ENCODE measurements around the gene FAM170B. TPM values are rescaled to one million over a fixed set of nuclear protein-coding genes. Genes with fewer than 3 reads are reported as not detected.

FAM170B gene
- total RNA-seq, 8 experiments from 2014 or later, result 0.14 to 0.36 (median 0.22) TPM; not detected in 4

- Histone ChIP-seq H3K4me1 (replicated peaks in 1 of 2) (no peaks in the 10 kb centered on the region), H3K27ac (no peak overlapping the region), H3K4me3 (no peak overlapping the region)
- 51 to 100% (median 79%) methylated on average over 1 to 4 of the region's 4 CpGs; no CpG with 5 or more reads in 2 of the 10 experiments for WGBS, 10 experiments
- in situ Hi-C loops (cut with MboI; ENCODE audit: low pct_unique_long_range_greater_than_20kb in 2 of 9, low sequenced_read_pairs in 9 of 9, unreplicated experiment in 9 of 9), result no loop called here
- ATAC-seq (replicated peaks in 6 of 8), result no peak
Observed at GRCh38 chr10:49128854-49129253, 5.0 kb downstream of the FAM170B start.

GRCh38 chr10:49123981-49124950 is 9.6 kb downstream of the FAM170B start:
- 60 to 100% (median 81%) methylated on average over 3 to 7 of the region's 7 CpGs; no CpG with 5 or more reads in 1 of the 10 experiments for WGBS, 10 experiments
- Histone ChIP-seq H3K4me1 (replicated peaks in 1 of 2) (no peaks in the 10 kb centered on the region), H3K27ac (no peak overlapping the region), H3K4me3 (no peak overlapping the region)
- in situ Hi-C loops (cut with MboI; ENCODE audit: low pct_unique_long_range_greater_than_20kb in 2 of 9, low sequenced_read_pairs in 9 of 9, unreplicated experiment in 9 of 9), result no loop called here
- no peak for ATAC-seq (replicated peaks in 6 of 8)

- ATAC-seq (replicated peaks in 6 of 8), result no peak
- H3K4me3 ChIP-seq, result no peak overlapping the region
- WGBS, 10 experiments, result 60 to 93% (median 80%) methylated on average over 1 to 3 of the region's 3 CpGs; no CpG with 5 or more reads in 3 of the 10 experiments
- no peak overlapping the region for H3K27ac ChIP-seq
- in situ Hi-C loops (cut with MboI; ENCODE audit: low pct_unique_long_range_greater_than_20kb in 2 of 9, low sequenced_read_pairs in 9 of 9, unreplicated experiment in 9 of 9), result no loop called here
- peaks cover 4 to 8% of the 10 kb centered on the region in 2 donors for H3K4me1 ChIP-seq (replicated peaks in 1 of 2)
Observed at GRCh38 chr10:49120911-49121310, 12.9 kb downstream of the FAM170B start.

GRCh38 chr10:49119746-49120145 is 14.1 kb downstream of the FAM170B start:
- whole genome bisulfite sequencing, 10 experiments, result 0 to 57% (median 19%) methylated on average over 1 to 3 of the region's 3 CpGs; no CpG with 5 or more reads in 2 of the 10 experiments
- ATAC-seq (replicated peaks in 6 of 8), result peak in 4 of 8 experiments; percentile 27 to 50 (median 36)
- no peak overlapping the region for H3K27ac ChIP-seq
- peaks cover 4 to 8% of the 10 kb centered on the region in 2 donors for H3K4me1 ChIP-seq (replicated peaks in 1 of 2)
- no peak overlapping the region for H3K4me3 ChIP-seq
- in situ Hi-C loops (cut with MboI; ENCODE audit: low pct_unique_long_range_greater_than_20kb in 2 of 9, low sequenced_read_pairs in 9 of 9, unreplicated experiment in 9 of 9), result no loop called here

- peaks cover 4 to 8% of the 10 kb centered on the region in 2 donors for H3K4me1 ChIP-seq (replicated peaks in 1 of 2)
- no peak overlapping the region for H3K27ac ChIP-seq
- WGBS, 10 experiments, result 0 to 100% (median 49%) methylated on average over 1 to 5 of the region's 6 CpGs; no CpG with 5 or more reads in 2 of the 10 experiments
- in situ Hi-C loops (cut with MboI; ENCODE audit: low pct_unique_long_range_greater_than_20kb in 2 of 9, low sequenced_read_pairs in 9 of 9, unreplicated experiment in 9 of 9), result no loop called here
- no peak overlapping the region for H3K4me3 ChIP-seq
- ATAC-seq (replicated peaks in 6 of 8), result no peak
Observed at GRCh38 chr10:49118430-49119074, 15.3 kb downstream of the FAM170B start.

GRCh38 chr10:49117376-49118070 is 16.3 kb downstream of the FAM170B start:
- in situ Hi-C loops (cut with MboI; ENCODE audit: low pct_unique_long_range_greater_than_20kb in 2 of 9, low sequenced_read_pairs in 9 of 9, unreplicated experiment in 9 of 9), result no loop called here
- Histone ChIP-seq H3K27ac (no peak overlapping the region), H3K4me1 (replicated peaks in 1 of 2) (peaks cover 4 to 8% of the 10 kb centered on the region in 2 donors), H3K4me3 (no peak overlapping the region)
- 20 to 100% (median 83%) methylated on average over 1 to 3 of the region's 4 CpGs; no CpG with 5 or more reads in 1 of the 10 experiments for WGBS, 10 experiments
- no peak for ATAC-seq (replicated peaks in 6 of 8)

GRCh38 chr10:49116509-49117375 is 17.1 kb downstream of the FAM170B start:
- Histone ChIP-seq H3K27ac (no peak overlapping the region), H3K4me3 (no peak overlapping the region), H3K4me1 (replicated peaks in 1 of 2) (peaks cover 4 to 8% of the 10 kb centered on the region in 2 donors)
- ATAC-seq (replicated peaks in 6 of 8), result no peak
- in situ Hi-C loops (cut with MboI; ENCODE audit: low pct_unique_long_range_greater_than_20kb in 2 of 9, low sequenced_read_pairs in 9 of 9, unreplicated experiment in 9 of 9), result no loop called here
- WGBS, 10 experiments, result 20 to 100% (median 70%) methylated on average over 1 to 3 of the region's 5 CpGs; no CpG with 5 or more reads in 6 of the 10 experiments

GRCh38 chr10:49115796-49116508 is 17.9 kb downstream of the FAM170B start:
- WGBS, 10 experiments, result 60 to 97% (median 96%) methylated on average over 3 to 6 of the region's 14 CpGs; no CpG with 5 or more reads in 5 of the 10 experiments
- in situ Hi-C loops (cut with MboI; ENCODE audit: low pct_unique_long_range_greater_than_20kb in 2 of 9, low sequenced_read_pairs in 9 of 9, unreplicated experiment in 9 of 9), result no loop called here
- Histone ChIP-seq H3K4me3 (peak overlapping the region in 3 of 5 donors; percentile 41 to 65 (median 54)), H3K27ac (no peak overlapping the region), H3K4me1 (replicated peaks in 1 of 2) (peaks cover 4 to 8% of the 10 kb centered on the region in 2 donors)
- no peak for ATAC-seq (replicated peaks in 6 of 8)

- peaks cover 4 to 8% of the 10 kb centered on the region in 2 donors for H3K4me1 ChIP-seq (replicated peaks in 1 of 2)
- in situ Hi-C loops (cut with MboI; ENCODE audit: low pct_unique_long_range_greater_than_20kb in 2 of 9, low sequenced_read_pairs in 9 of 9, unreplicated experiment in 9 of 9), result no loop called here
- 0 to 40% (median 15%) methylated on average over 1 to 8 of the region's 95 CpGs; no CpG with 5 or more reads in 6 of the 10 experiments for WGBS, 10 experiments
- ATAC-seq (replicated peaks in 6 of 8), result peak; percentile 75 to 90 (median 82)
- H3K27ac ChIP-seq, result peak within 1 kb of the TSS in 1 of 2 donors; percentile 18
- peak within 1 kb of the TSS; percentile 35 to 65 (median 51) for H3K4me3 ChIP-seq
Observed at GRCh38 chr10:49115015-49115795, 18.6 kb downstream of the FAM170B start, which contains the start of gene VSTM4. Gene VSTM4, minus strand, starts transcription at chr10:49115522. Its CDS starts 37 bp downstream, at chr10:49115485.

GRCh38 chr10:49114718-49115014 is 19.2 kb downstream of the FAM170B start:
- peak in 1 of 8 experiments; percentile 31 for ATAC-seq (replicated peaks in 6 of 8)
- Histone ChIP-seq H3K27ac (no peak overlapping the region), H3K4me3 (peak overlapping the region; percentile 35 to 65 (median 51)), H3K4me1 (replicated peaks in 1 of 2) (peaks cover 10 to 11% of the 10 kb centered on the region in 2 donors)
- WGBS, 10 experiments, result 10 to 100% (median 48%) methylated on average over 1 to 6 of the region's 9 CpGs; no CpG with 5 or more reads in 3 of the 10 experiments
- in situ Hi-C loops (cut with MboI; ENCODE audit: low pct_unique_long_range_greater_than_20kb in 2 of 9, low sequenced_read_pairs in 9 of 9, unreplicated experiment in 9 of 9), result no loop called here

- in situ Hi-C loops (cut with MboI; ENCODE audit: low pct_unique_long_range_greater_than_20kb in 2 of 9, low sequenced_read_pairs in 9 of 9, unreplicated experiment in 9 of 9), result no loop called here
- Histone ChIP-seq H3K4me3 (no peak overlapping the region), H3K27ac (no peak overlapping the region), H3K4me1 (replicated peaks in 1 of 2) (peaks cover 10% of the 10 kb centered on the region in 2 donors)
- no peak for ATAC-seq (replicated peaks in 6 of 8)
- whole genome bisulfite sequencing, 10 experiments, result 17 to 100% (median 50%) methylated on average over 1 to 3 of the region's 3 CpGs; no CpG with 5 or more reads in 5 of the 10 experiments
Observed at GRCh38 chr10:49113741-49114141, 20.1 kb downstream of the FAM170B start.
